ENCODE data around the gene PEX7.

The PEX7 gene

DNA sequence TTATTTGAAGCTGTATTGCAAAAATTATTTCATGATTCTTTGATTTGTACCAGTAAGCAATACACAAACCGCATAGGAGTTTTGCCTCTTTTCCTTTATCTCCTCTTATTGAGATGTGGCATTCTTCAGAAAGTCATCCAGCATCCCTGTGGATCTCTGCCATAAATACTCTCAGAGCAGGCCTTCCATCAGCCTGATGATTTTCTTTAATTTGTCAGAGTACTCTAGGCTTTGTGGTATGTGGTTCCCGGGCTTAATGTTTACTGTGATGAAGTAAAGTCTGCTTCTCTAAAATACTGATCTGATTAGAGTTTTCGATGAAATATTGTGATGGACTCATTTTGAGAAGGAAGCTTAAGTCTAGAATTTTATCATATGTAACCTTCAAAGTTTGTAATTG, 68.6 kb downstream of the PEX7 start:
- H3K79me2 ChIP-seq (ENCODE audit: insufficient read depth, low read length), result no peaks in the 10 kb centered on the region
- H2AFZ ChIP-seq (ENCODE audit: low read length), result no peak overlapping the region
- no peaks in the 10 kb centered on the region for H3K9me3 ChIP-seq (ENCODE audit: insufficient read depth, low read depth, low read length)
- no peak overlapping the region for H3K4me2 ChIP-seq (ENCODE audit: low read depth, low read length, poor library complexity, severe bottlenecking)
- H3K36me3 ChIP-seq (ENCODE audit: insufficient read depth, low read length), result no peaks in the 10 kb centered on the region
- no peaks in the 10 kb centered on the region for H3K9me2 ChIP-seq (replicated peaks; ENCODE audit: low read depth, low read length)
- H3K4me1 ChIP-seq (ENCODE audit: insufficient read depth, low read length, poor library complexity, severe bottlenecking), result peaks cover 17% of the 10 kb centered on the region
- H3K27me3 ChIP-seq (ENCODE audit: insufficient read depth, low read length, poor library complexity, severe bottlenecking), result no peaks in the 10 kb centered on the region
- TF ChIP-seq EZH2phosphoT487 (IDR thresholded peaks at IDR 0.05; ENCODE audit: borderline replicate concordance), result no peak
- TF ChIP-seq, protein P1, sequence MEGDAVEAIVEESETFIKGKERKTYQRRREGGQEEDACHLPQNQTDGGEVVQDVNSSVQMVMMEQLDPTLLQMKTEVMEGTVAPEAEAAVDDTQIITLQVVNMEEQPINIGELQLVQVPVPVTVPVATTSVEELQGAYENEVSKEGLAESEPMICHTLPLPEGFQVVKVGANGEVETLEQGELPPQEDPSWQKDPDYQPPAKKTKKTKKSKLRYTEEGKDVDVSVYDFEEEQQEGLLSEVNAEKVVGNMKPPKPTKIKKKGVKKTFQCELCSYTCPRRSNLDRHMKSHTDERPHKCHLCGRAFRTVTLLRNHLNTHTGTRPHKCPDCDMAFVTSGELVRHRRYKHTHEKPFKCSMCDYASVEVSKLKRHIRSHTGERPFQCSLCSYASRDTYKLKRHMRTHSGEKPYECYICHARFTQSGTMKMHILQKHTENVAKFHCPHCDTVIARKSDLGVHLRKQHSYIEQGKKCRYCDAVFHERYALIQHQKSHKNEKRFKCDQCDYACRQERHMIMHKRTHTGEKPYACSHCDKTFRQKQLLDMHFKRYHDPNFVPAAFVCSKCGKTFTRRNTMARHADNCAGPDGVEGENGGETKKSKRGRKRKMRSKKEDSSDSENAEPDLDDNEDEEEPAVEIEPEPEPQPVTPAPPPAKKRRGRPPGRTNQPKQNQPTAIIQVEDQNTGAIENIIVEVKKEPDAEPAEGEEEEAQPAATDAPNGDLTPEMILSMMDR (conservative IDR thresholded peaks at IDR 0.05; ENCODE audit: low read length), result no peak
- H4K20me1 ChIP-seq (ENCODE audit: insufficient read depth, low read length, poor library complexity, severe bottlenecking), result no peaks in the 10 kb centered on the region
- no peaks in the 10 kb centered on the region for H3F3A ChIP-seq (ENCODE audit: low read depth)
- no peak overlapping the region for H3K4me3 ChIP-seq (ENCODE audit: low read length, poor library complexity, severe bottlenecking)
- H3K9ac ChIP-seq (ENCODE audit: low read depth, low read length, poor library complexity, severe bottlenecking), result no peak overlapping the region

DNA sequence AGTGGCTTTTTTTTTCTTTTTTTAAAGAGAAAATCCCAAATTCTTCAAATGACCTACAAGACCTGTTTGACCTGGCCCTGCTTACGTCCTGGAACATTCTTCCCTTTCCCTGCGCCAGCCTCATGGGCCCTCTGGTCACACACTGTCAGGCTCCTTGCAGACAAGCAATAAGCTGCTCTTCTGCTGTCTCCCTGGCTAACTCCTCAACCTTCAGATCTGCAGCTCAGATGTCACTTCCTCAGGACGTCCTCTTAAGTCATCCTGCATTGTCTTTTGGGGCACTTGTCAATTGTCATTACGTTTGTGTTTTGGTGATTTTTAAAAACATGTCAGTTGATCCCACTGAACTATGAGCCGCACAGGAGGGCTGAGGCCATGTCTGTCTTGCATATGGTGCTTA, 70.8 kb downstream of the PEX7 start:
- Histone ChIP-seq H3K79me2 (ENCODE audit: insufficient read depth, low read length) (no peaks in the 10 kb centered on the region), H3K4me1 (ENCODE audit: insufficient read depth, low read length, poor library complexity, severe bottlenecking) (peaks cover 16% of the 10 kb centered on the region), H3K27me3 (ENCODE audit: insufficient read depth, low read length, poor library complexity, severe bottlenecking) (no peaks in the 10 kb centered on the region), H3K4me2 (ENCODE audit: low read depth, low read length, poor library complexity, severe bottlenecking) (no peak overlapping the region), H3F3A (ENCODE audit: low read depth) (no peaks in the 10 kb centered on the region), H3K9ac (ENCODE audit: low read depth, low read length, poor library complexity, severe bottlenecking) (no peak overlapping the region), H3K9me2 (replicated peaks; ENCODE audit: low read depth, low read length) (no peaks in the 10 kb centered on the region), H2AFZ (ENCODE audit: low read length) (no peak overlapping the region), H4K20me1 (ENCODE audit: insufficient read depth, low read length, poor library complexity, severe bottlenecking) (no peaks in the 10 kb centered on the region), H3K9me3 (ENCODE audit: insufficient read depth, low read depth, low read length) (no peaks in the 10 kb centered on the region), H3K36me3 (ENCODE audit: insufficient read depth, low read length) (no peaks in the 10 kb centered on the region), H3K4me3 (ENCODE audit: low read length, poor library complexity, severe bottlenecking) (no peak overlapping the region)
- TF ChIP-seq, protein P1 (conservative IDR thresholded peaks at IDR 0.05; ENCODE audit: low read length), result no peak
- TF ChIP-seq EZH2phosphoT487 (IDR thresholded peaks at IDR 0.05; ENCODE audit: borderline replicate concordance), result no peak

DNA sequence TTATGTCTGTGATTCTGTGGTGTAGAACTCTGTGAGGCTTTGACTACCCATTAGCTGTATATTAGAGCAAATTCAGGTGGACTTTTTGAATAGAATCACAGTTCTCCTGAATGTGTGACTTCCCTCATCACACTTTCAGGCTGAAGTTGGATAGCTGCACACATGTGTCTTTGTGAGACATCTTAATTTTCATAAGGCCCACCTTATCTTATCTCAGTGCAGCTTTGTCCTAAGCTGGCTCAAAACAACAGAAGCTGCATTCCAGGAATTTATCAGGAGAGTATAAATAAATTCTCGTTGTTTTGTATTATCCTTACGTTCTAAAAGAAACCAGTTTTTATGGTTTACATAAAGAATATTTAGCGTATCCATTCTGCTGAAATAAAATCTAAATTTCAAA, 73.5 kb downstream of the PEX7 start:
- no peaks in the 10 kb centered on the region for H3K27me3 ChIP-seq (ENCODE audit: insufficient read depth, low read length, poor library complexity, severe bottlenecking)
- H3K9ac ChIP-seq (ENCODE audit: low read depth, low read length, poor library complexity, severe bottlenecking), result no peak overlapping the region
- no peaks in the 10 kb centered on the region for H3F3A ChIP-seq (ENCODE audit: low read depth)
- no peaks in the 10 kb centered on the region for H3K9me2 ChIP-seq (replicated peaks; ENCODE audit: low read depth, low read length)
- no peaks in the 10 kb centered on the region for H3K9me3 ChIP-seq (ENCODE audit: insufficient read depth, low read depth, low read length)
- no peaks in the 10 kb centered on the region for H3K4me1 ChIP-seq (ENCODE audit: insufficient read depth, low read length, poor library complexity, severe bottlenecking)
- H4K20me1 ChIP-seq (ENCODE audit: insufficient read depth, low read length, poor library complexity, severe bottlenecking), result no peaks in the 10 kb centered on the region
- no peak overlapping the region for H3K4me2 ChIP-seq (ENCODE audit: low read depth, low read length, poor library complexity, severe bottlenecking)
- H3K4me3 ChIP-seq (ENCODE audit: low read length, poor library complexity, severe bottlenecking), result no peak overlapping the region
- no peak for TF ChIP-seq EZH2phosphoT487 (IDR thresholded peaks at IDR 0.05; ENCODE audit: borderline replicate concordance)
- H2AFZ ChIP-seq (ENCODE audit: low read length), result no peak overlapping the region
- no peaks in the 10 kb centered on the region for H3K79me2 ChIP-seq (ENCODE audit: insufficient read depth, low read length)
- peaks cover 6% of the 10 kb centered on the region; the same call in 1 of the 2 replicates for H3K36me3 ChIP-seq (ENCODE audit: insufficient read depth, low read length)

DNA sequence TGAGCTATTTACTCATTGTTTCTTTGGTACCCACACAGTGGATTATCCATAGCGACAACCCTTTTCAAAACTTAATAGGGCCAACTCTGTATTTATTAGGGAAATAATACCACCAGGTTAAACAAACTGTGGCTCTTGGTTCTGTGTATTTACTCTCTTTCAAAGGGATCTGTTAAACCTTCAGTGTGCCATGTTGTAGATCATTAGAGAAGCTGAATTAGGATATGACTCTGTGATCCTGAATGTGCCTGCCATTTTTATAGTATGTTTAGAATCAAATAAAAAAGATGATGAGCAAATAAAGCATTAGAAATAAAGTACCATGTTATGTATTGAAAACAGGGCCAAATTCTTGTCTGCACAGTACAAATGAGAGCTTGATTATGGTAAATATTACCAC, 74.7 kb downstream of the PEX7 start:
- Histone ChIP-seq H2AFZ (ENCODE audit: low read length) (no peak overlapping the region), H3K9me3 (ENCODE audit: insufficient read depth, low read depth, low read length) (no peaks in the 10 kb centered on the region), H3K9ac (ENCODE audit: low read depth, low read length, poor library complexity, severe bottlenecking) (no peak overlapping the region), H3K9me2 (replicated peaks; ENCODE audit: low read depth, low read length) (no peaks in the 10 kb centered on the region), H3K27me3 (ENCODE audit: insufficient read depth, low read length, poor library complexity, severe bottlenecking) (no peaks in the 10 kb centered on the region), H3F3A (ENCODE audit: low read depth) (no peaks in the 10 kb centered on the region), H3K79me2 (ENCODE audit: insufficient read depth, low read length) (no peaks in the 10 kb centered on the region), H4K20me1 (ENCODE audit: insufficient read depth, low read length, poor library complexity, severe bottlenecking) (no peaks in the 10 kb centered on the region), H3K4me3 (ENCODE audit: low read length, poor library complexity, severe bottlenecking) (no peak overlapping the region), H3K36me3 (ENCODE audit: insufficient read depth, low read length) (peaks cover 9% of the 10 kb centered on the region; the same call in 1 of the 2 replicates), H3K4me2 (ENCODE audit: low read depth, low read length, poor library complexity, severe bottlenecking) (no peak overlapping the region), H3K4me1 (ENCODE audit: insufficient read depth, low read length, poor library complexity, severe bottlenecking) (no peaks in the 10 kb centered on the region)
- TF ChIP-seq, protein P1 (conservative IDR thresholded peaks at IDR 0.05; ENCODE audit: low read length), result no peak
- TF ChIP-seq EZH2phosphoT487 (IDR thresholded peaks at IDR 0.05; ENCODE audit: borderline replicate concordance), result no peak

All from Loucy (cell line).